ENCODE data around the gene E2F1.

E2F1 gene

DNA sequence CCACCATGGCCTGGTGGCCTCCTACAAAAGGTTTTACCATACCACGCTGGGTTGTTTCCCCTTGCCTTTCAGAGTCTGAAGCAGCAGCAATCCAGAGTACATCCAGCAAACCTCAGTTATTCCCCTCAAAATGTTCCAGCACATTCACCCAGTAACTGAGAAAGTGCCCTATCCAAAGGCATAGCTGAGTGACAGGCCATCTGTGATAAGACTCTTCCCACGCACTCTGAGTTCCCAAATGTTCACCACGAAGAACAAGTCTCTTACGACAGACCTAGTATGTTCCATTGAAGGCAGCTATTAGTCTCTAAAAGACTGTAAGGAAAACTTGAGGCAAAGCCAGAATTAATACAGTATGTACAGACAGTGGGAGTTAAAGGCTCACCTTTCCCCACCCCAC, 55.7 kb downstream of the E2F1 start:
- no peak for DNase-seq

DNA sequence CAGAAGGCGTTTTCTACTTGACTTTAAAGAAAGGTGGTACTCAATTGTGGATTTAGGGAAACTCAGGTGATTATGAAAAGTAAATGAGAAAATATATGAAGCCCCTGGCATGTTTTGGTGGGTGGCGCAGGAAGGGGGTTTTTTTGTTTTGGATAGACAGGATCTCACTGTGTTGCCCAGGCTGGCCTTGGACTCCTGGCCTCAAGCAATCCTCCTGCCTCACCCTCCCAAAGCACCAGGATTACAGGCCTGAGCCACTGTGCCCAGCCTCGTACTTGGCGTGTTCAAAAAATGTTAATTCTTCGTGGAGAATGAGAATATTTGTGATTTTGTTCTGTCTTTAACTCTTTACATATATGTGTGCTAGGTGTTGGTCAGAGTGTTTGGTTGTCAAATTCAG, 56.2 kb downstream of the E2F1 start:
- no peak for DNase-seq

DNA sequence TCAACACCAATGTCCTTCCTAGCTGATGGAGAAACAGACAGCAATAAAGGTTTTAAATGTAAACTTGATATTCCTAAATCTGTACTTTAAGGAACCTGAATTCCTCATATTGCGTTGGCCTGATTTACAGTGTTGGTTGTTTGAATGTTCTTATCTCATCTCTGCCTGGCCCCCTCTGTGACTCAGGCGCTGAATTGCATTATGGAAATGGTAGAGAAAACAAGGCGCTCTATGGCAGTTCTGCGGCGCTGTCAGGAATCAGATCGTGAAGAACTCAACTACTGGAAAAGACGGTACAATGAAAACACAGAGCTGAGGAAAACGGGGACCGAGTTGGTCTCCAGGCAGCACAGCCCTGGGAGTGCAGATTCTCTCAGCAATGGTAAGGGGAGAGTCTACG, 56.7 kb downstream of the E2F1 start:
- no peak for DNase-seq

DNA sequence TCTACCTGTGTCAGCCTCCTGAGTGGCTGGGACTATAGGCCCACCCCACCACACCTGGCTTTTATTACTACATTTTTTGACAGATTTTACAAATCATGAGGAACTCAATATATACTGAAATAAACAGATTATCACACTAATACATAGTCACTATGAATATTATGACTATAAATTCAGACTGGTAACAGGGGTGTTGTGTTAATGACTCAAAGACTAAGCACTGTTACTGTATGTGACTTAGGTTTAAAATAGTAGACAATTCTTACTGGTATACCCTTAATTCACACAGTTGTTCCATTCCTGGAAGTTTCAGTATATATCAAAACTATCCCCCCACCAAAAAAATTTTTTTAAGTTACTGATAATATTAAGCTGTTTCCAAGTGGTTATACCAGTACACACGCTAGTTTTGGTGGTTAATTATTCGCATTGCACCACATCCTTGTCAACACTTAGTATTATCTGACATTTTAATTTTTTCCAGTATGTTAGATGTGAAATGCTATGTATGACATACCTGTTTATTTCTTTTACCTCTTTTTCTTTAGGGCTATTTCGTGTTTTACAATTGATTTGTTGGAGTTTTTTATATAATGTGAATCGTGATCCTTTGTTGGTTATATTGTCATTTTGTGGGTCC, 58.5 kb downstream of the E2F1 start:
- no peak for DNase-seq

DNA sequence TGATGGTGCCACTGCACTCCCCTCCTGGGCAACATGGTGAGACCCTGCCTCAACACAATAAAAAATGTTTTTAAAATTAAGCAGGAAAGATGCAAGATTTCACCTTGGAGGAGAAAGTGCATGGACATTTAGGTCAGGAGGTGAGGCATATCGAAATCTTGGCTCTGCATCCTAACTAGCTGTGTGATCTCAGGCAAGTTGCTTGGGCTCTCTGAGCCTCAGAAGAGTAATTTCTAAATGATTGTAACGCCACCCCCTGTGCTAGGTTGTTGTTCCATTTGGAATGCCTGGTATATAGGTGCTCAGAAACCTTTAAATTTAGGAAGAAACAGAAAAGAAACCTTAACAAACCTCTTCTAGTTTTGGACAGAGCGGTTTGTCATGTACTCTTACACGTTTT, 60.0 kb downstream of the E2F1 start:
- no peak for DNase-seq

All from NK-92 treated with Interleukin-12 subunit alpha and Interleukin-12 subunit beta, amount 100 ng/mL, for 24 hours (cell line).